ENCODE data around the gene PRR20G.

PRR20G gene

DNA sequence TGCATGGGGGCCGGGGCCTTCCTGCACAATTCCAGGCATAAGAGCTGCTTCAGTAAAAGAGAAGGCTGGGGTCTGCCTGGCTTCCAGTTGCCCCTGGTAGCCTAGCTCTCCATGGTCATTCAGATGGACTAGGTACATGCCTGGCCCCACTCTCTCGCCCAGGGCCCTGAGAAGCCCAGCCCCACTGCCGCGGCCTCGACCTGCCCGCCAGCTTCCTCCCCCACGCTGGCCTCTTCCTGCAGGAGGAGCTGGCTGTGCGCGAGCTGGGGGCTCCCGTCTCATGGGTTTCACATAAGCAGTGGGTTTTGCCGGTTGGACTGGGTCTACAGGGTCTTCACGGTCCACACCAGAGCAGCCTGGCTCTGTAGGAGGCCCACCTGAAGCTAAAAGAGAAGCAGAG lies 3.6 kb downstream of the PRR20G start:
- 95 to 96% methylated on average over 11 to 12 of the region's 12 CpGs for WGBS, 2 experiments (ENCODE audit: insufficient coverage in 2 of 2)
- no peaks in the 10 kb centered on the region for H3K4me1 ChIP-seq (ENCODE audit: control insufficient read depth, insufficient read depth, low read length, poor library complexity, severe bottlenecking)
- H3K36me3 ChIP-seq (ENCODE audit: control insufficient read depth, insufficient read depth, low read length) = no peaks in the 10 kb centered on the region
- H3K9me3 ChIP-seq (ENCODE audit: control insufficient read depth, low read length) = peaks cover 8% of the 10 kb centered on the region
- no peak overlapping the region for H3K27ac ChIP-seq (ENCODE audit: low read depth, low read length, severe bottlenecking)
- H3K4me3 ChIP-seq (ENCODE audit: extremely low read depth, insufficient read depth, low read length, poor library complexity, severe bottlenecking) = no peak overlapping the region

GRCh38 chr3:127277561-127277960 lies 10.3 kb downstream of the PRR20G start:
- Histone ChIP-seq H3K27ac (ENCODE audit: low read depth, low read length, severe bottlenecking) (no peak overlapping the region), H3K36me3 (ENCODE audit: control insufficient read depth, insufficient read depth, low read length) (no peaks in the 10 kb centered on the region), H3K4me3 (ENCODE audit: extremely low read depth, insufficient read depth, low read length, poor library complexity, severe bottlenecking) (no peak overlapping the region), H3K4me1 (ENCODE audit: control insufficient read depth, insufficient read depth, low read length, poor library complexity, severe bottlenecking) (no peaks in the 10 kb centered on the region), H3K9me3 (ENCODE audit: control insufficient read depth, low read length) (peaks cover 25% of the 10 kb centered on the region)
- 100% methylated on average over 2 of the region's 2 CpGs; no CpG with 5 or more reads in 1 of the 2 experiments for WGBS, 2 experiments (ENCODE audit: insufficient coverage in 2 of 2)

DNA sequence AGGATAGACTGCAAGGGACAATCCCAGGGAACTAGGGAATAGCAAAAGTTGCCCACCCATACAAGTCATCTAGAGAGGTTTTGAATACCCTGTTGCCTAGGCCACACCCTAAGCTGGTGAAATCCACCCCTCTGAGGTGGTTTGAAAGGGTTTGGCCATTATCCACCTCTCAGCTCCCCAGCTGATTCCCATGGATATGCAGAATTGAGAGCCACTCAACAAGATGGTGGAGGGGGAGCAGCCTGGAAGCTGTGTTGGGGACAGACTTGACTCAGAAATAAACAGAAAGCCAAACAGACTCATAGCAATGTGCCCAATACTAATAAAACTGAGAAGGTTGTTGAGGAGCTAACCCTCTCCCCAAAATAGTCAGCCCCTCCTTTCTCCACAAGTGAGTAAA lies 10.9 kb downstream of the PRR20G start:
- Histone ChIP-seq H3K36me3 (ENCODE audit: control insufficient read depth, insufficient read depth, low read length) (no peaks in the 10 kb centered on the region), H3K27ac (ENCODE audit: low read depth, low read length, severe bottlenecking) (no peak overlapping the region), H3K4me1 (ENCODE audit: control insufficient read depth, insufficient read depth, low read length, poor library complexity, severe bottlenecking) (no peaks in the 10 kb centered on the region), H3K9me3 (ENCODE audit: control insufficient read depth, low read length) (peaks cover 25% of the 10 kb centered on the region), H3K4me3 (ENCODE audit: extremely low read depth, insufficient read depth, low read length, poor library complexity, severe bottlenecking) (no peak overlapping the region)

GRCh38 chr3:127276396-127276795 lies 11.4 kb downstream of the PRR20G start:
- Histone ChIP-seq H3K4me3 (ENCODE audit: extremely low read depth, insufficient read depth, low read length, poor library complexity, severe bottlenecking) (no peak overlapping the region), H3K36me3 (ENCODE audit: control insufficient read depth, insufficient read depth, low read length) (no peaks in the 10 kb centered on the region), H3K9me3 (ENCODE audit: control insufficient read depth, low read length) (peaks cover 25% of the 10 kb centered on the region), H3K4me1 (ENCODE audit: control insufficient read depth, insufficient read depth, low read length, poor library complexity, severe bottlenecking) (no peaks in the 10 kb centered on the region), H3K27ac (ENCODE audit: low read depth, low read length, severe bottlenecking) (no peak overlapping the region)
- WGBS, 2 experiments (ENCODE audit: insufficient coverage in 2 of 2) = 100% methylated on average over 1 of the region's 1 CpG; no CpG with 5 or more reads in 1 of the 2 experiments

GRCh38 chr3:127275287-127275781 lies 12.5 kb downstream of the PRR20G start:
- Histone ChIP-seq H3K36me3 (ENCODE audit: control insufficient read depth, insufficient read depth, low read length) (no peaks in the 10 kb centered on the region), H3K27ac (ENCODE audit: low read depth, low read length, severe bottlenecking) (no peak overlapping the region), H3K4me3 (ENCODE audit: extremely low read depth, insufficient read depth, low read length, poor library complexity, severe bottlenecking) (no peak overlapping the region), H3K9me3 (ENCODE audit: control insufficient read depth, low read length) (peaks cover 29% of the 10 kb centered on the region), H3K4me1 (ENCODE audit: control insufficient read depth, insufficient read depth, low read length, poor library complexity, severe bottlenecking) (no peaks in the 10 kb centered on the region)
- 43 to 87% methylated on average over 1 to 3 of the region's 3 CpGs for WGBS, 2 experiments (ENCODE audit: insufficient coverage in 2 of 2)

DNA sequence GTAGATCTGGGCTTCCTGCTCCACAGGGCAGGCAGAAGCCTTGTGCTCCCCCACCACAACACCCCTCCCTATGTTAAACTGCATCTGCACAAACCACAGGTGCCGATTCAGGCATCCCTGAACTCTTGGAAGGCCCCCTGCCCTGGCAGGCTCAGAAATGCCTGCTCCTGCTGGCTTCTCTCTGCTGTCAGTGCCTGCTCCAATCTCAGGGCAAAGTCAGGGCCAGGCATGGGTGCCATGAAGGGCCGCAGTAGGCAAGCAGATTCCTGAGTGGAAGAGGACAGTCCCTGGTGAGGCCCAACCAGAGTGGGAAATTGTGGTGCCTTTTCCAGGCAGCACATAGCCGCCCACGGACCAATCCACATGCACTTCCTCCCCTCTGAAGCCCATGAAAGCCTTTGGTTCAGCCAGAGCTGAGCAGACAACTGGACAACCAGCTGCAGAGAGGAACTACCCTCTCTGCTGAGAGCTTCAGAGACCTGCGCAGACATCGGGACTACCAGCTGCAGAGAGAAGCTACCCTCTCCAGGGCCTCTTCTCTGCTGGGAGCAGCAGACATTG lies 13.6 kb downstream of the PRR20G start:
- Histone ChIP-seq H3K4me3 (ENCODE audit: extremely low read depth, insufficient read depth, low read length, poor library complexity, severe bottlenecking) (no peak overlapping the region), H3K27ac (ENCODE audit: low read depth, low read length, severe bottlenecking) (no peak overlapping the region), H3K36me3 (ENCODE audit: control insufficient read depth, insufficient read depth, low read length) (no peaks in the 10 kb centered on the region), H3K4me1 (ENCODE audit: control insufficient read depth, insufficient read depth, low read length, poor library complexity, severe bottlenecking) (no peaks in the 10 kb centered on the region), H3K9me3 (ENCODE audit: control insufficient read depth, low read length) (peaks cover 32% of the 10 kb centered on the region)
- WGBS, 2 experiments (ENCODE audit: insufficient coverage in 2 of 2) = 74 to 84% methylated on average over 4 to 6 of the region's 6 CpGs

DNA sequence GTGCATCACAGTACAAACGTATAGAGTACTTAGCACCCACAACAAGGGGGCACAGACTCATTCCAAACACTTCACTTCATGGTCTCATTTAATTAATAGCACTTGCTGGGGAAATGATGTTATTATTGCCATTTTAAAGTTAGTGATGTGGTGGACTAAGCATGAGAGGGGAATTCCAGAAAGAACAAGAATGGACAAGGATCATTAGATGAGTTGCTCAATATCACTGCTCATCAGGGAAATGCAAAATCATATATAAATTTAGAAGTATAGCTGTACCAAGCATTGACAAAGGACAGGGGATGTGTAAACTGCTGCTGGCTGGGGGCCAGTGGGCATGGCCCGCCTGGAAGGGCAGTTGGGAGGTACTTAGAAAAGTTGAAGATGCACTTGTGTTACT lies 14.6 kb downstream of the PRR20G start:
- Histone ChIP-seq H3K9me3 (ENCODE audit: control insufficient read depth, low read length) (peaks cover 32% of the 10 kb centered on the region), H3K4me3 (ENCODE audit: extremely low read depth, insufficient read depth, low read length, poor library complexity, severe bottlenecking) (no peak overlapping the region), H3K36me3 (ENCODE audit: control insufficient read depth, insufficient read depth, low read length) (no peaks in the 10 kb centered on the region), H3K4me1 (ENCODE audit: control insufficient read depth, insufficient read depth, low read length, poor library complexity, severe bottlenecking) (no peaks in the 10 kb centered on the region), H3K27ac (ENCODE audit: low read depth, low read length, severe bottlenecking) (no peak overlapping the region)
- 71% methylated on average over 1 of the region's 2 CpGs; no CpG with 5 or more reads in 1 of the 2 experiments for WGBS, 2 experiments (ENCODE audit: insufficient coverage in 2 of 2)

DNA sequence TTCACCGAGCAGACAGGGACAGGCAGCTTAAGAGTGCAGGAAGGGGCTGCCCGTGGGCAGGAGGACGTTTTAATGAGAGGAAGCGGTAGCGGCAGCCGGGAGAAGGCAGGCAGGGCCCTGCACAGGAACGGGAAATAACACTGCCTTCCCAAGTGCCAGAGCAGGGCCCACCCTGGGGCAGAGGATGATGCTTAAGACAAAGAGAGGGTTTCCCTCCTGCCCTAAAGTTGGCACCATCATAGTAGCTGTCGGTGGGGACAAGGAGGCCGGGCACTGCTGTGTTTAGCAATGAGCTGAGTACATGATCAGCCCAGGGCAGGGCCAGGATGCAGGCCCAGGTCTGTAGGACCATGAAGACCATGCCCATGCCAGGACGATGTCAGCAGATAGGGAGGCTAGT lies 21.7 kb downstream of the PRR20G start:
- Histone ChIP-seq H3K36me3 (ENCODE audit: control insufficient read depth, insufficient read depth, low read length) (no peaks in the 10 kb centered on the region), H3K4me3 (ENCODE audit: extremely low read depth, insufficient read depth, low read length, poor library complexity, severe bottlenecking) (no peak overlapping the region), H3K27ac (ENCODE audit: low read depth, low read length, severe bottlenecking) (no peak overlapping the region), H3K9me3 (ENCODE audit: control insufficient read depth, low read length) (peaks cover 6% of the 10 kb centered on the region), H3K4me1 (ENCODE audit: control insufficient read depth, insufficient read depth, low read length, poor library complexity, severe bottlenecking) (no peaks in the 10 kb centered on the region)
- WGBS, 2 experiments (ENCODE audit: insufficient coverage in 2 of 2) = 86 to 91% methylated on average over 4 to 10 of the region's 10 CpGs

DNA sequence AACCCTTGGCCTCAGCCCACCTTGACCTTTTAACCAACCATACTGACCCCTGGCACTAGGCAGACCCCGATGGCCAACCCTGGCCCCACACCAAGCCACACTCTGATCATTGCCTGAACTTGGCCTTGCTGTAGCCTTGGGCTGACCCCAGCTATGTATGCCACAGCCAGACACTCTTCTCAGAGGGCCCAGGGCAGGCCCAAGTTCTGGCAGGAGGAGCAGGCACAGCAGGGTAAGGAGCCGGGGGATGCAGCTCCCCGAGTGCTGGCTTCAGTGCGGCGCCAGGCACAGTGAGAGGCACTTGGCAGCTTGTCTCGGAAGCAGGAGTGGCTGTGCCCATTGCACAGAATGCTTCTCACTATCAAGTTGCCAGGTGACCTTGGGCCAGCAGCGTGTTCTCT lies 22.3 kb downstream of the PRR20G start:
- WGBS, 2 experiments (ENCODE audit: insufficient coverage in 2 of 2) = 83 to 86% methylated on average over 7 of the region's 7 CpGs
- Histone ChIP-seq H3K27ac (ENCODE audit: low read depth, low read length, severe bottlenecking) (no peak overlapping the region), H3K36me3 (ENCODE audit: control insufficient read depth, insufficient read depth, low read length) (no peaks in the 10 kb centered on the region), H3K4me3 (ENCODE audit: extremely low read depth, insufficient read depth, low read length, poor library complexity, severe bottlenecking) (no peak overlapping the region), H3K9me3 (ENCODE audit: control insufficient read depth, low read length) (peaks cover 5% of the 10 kb centered on the region), H3K4me1 (ENCODE audit: control insufficient read depth, insufficient read depth, low read length, poor library complexity, severe bottlenecking) (no peaks in the 10 kb centered on the region)

GRCh38 chr3:127264794-127265514 lies 22.9 kb downstream of the PRR20G start:
- Histone ChIP-seq H3K36me3 (ENCODE audit: control insufficient read depth, insufficient read depth, low read length) (no peaks in the 10 kb centered on the region), H3K27ac (ENCODE audit: low read depth, low read length, severe bottlenecking) (no peak overlapping the region), H3K4me3 (ENCODE audit: extremely low read depth, insufficient read depth, low read length, poor library complexity, severe bottlenecking) (no peak overlapping the region), H3K9me3 (ENCODE audit: control insufficient read depth, low read length) (no peaks in the 10 kb centered on the region), H3K4me1 (ENCODE audit: control insufficient read depth, insufficient read depth, low read length, poor library complexity, severe bottlenecking) (no peaks in the 10 kb centered on the region)
- WGBS, 2 experiments (ENCODE audit: insufficient coverage in 2 of 2) = 92 to 96% methylated on average over 6 of the region's 11 CpGs

DNA sequence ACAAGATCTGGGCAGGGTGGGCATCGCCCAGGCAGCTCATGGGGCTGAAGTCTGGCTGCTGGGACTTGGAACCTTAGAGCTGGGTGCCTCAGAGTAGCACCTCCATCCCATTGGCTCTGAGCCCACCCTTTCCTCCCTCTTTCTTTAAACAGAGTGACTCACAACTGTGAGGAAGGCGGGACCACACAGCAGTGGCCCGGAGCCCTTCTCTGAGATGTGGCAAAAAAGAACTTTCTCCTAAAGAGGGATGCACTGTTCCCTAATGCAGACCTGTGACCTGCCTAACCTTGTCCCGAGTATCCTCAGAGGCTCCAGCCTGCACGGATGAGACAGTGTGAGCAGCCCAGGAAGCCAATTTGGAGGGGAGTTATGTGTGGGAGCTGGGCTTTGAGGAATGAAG lies 23.6 kb downstream of the PRR20G start:
- Histone ChIP-seq H3K36me3 (ENCODE audit: control insufficient read depth, insufficient read depth, low read length) (no peaks in the 10 kb centered on the region), H3K9me3 (ENCODE audit: control insufficient read depth, low read length) (no peaks in the 10 kb centered on the region), H3K27ac (ENCODE audit: low read depth, low read length, severe bottlenecking) (no peak overlapping the region), H3K4me1 (ENCODE audit: control insufficient read depth, insufficient read depth, low read length, poor library complexity, severe bottlenecking) (no peaks in the 10 kb centered on the region), H3K4me3 (ENCODE audit: extremely low read depth, insufficient read depth, low read length, poor library complexity, severe bottlenecking) (no peak overlapping the region)
- WGBS, 2 experiments (ENCODE audit: insufficient coverage in 2 of 2) = 66 to 88% methylated on average over 2 to 5 of the region's 5 CpGs
